Adipose tissue (tissue), 3 donors: ENCODE results near the gene KLK2. TPM values are rescaled to one million over a fixed set of nuclear protein-coding genes. Genes with fewer than 3 reads are reported as not detected.

Experiments used
- H3K27ac ChIP-seq: one replicate; pipeline ENCODE4 v1.5.1; 2013; ENCODE audit warnings: low read depth, low read length
- WGBS, 3 donors: extraction: QIAGEN DNeasy Blood & Tissue Kit; methylation state at CpG; one replicate each; pipeline ENCODE4 v1.1.7; 2013; 5-methylcytosine and 5-hydroxymethylcytosine counted together
- polyA plus RNA-seq, 3 donors: library from polyadenylated mRNA; stranded (reverse); fragments of 200-250 nt; gene quantifications; one replicate each; pipeline ENCODE4 v1.2.3, GENCODE V29; 2013
- donor health status: healthy with polysubstance abuse.
- donor health status: Bipolar disorder and iron deficiency.
- donor health status: healthy.

Gene KLK2
- polyA plus RNA-seq = under 1 TPM in 1 of 3 donors, not detected in 2; 0.03 TPM

DNA sequence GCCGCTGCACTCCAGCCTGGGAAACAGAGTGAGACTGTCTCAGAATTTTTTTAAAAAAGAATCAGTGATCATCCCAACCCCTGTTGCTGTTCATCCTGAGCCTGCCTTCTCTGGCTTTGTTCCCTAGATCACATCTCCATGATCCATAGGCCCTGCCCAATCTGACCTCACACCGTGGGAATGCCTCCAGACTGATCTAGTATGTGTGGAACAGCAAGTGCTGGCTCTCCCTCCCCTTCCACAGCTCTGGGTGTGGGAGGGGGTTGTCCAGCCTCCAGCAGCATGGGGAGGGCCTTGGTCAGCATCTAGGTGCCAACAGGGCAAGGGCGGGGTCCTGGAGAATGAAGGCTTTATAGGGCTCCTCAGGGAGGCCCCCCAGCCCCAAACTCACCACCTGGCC, at the start of gene KLK2:
Gene KLK2, plus strand, starts transcription at position 384 of the 400 bp plus-strand sequence. CDS start 35 bp downstream, outside the sequence.
- no peak within 1 kb of the TSS for H3K27ac ChIP-seq
- WGBS, 3 donors = 60 to 70% (median 65%) methylated on average over 3 of the region's 3 CpGs

GRCh38 chr19:50826492-50827240, 46.6 kb upstream of the KLK2 start:
- no peak overlapping the region for H3K27ac ChIP-seq
- WGBS, 3 donors = 74 to 86% (median 78%) methylated on average over 41 to 43 of the region's 43 CpGs

DNA sequence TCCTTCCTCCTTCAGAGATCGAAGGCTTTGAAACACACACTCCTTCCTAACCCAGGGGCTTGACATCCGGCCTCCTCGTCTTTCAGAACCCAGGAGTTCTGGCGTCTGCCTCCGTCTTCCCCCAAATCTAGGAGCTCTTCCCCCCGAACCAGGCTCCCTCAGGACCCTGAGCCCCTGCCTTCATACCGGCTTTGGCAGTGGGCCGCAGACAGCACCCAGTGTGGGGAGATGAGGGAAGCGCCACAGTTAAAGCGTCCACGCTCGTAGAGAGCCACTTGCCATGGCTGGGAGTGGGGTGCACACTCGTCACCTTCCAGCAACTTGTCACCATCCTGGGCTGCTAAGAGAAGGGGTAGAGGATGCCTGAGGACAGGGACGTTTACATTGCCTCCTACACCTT, 45.8 kb upstream of the KLK2 start:
- no peak overlapping the region for H3K27ac ChIP-seq
- WGBS, 3 donors = 81 to 89% (median 85%) methylated on average over 14 of the region's 14 CpGs

GRCh38 chr19:50829801-50830200, 43.4 kb upstream of the KLK2 start:
- 40 to 79% (median 77%) methylated on average over 5 of the region's 5 CpGs for WGBS, 3 donors

GRCh38 chr19:50830266-50831025, 42.8 kb upstream of the KLK2 start:
- WGBS, 3 donors = 37 to 61% (median 51%) methylated on average over 17 of the region's 17 CpGs
- H3K27ac ChIP-seq = no peak overlapping the region

More at GRCh38 chr19:50829801-50830200, 43.4 kb upstream of the KLK2 start:
- no peak overlapping the region for H3K27ac ChIP-seq

DNA sequence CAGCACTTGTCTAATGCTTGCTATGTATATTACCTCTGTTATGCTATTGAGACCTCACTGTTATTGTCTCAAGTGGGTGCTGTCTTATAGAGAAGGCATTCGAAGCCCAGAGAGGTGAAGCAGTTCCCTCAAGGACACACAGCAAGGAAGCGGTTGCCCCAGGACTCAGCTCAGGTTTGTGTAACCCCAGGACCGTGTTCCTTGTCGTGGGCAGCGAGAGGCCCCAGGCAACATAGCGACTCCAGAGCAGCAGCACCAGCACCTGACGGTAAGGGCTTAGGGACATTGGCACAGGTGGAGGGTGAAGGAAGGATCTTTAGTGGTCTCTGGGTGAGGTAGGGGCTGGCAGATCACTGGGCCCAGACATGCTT, 42.2 kb upstream of the KLK2 start:
- WGBS, 3 donors = 80 to 86% (median 83%) methylated on average over 7 of the region's 7 CpGs
- no peak overlapping the region for H3K27ac ChIP-seq

- WGBS, 3 donors = 79 to 94% (median 80%) methylated on average over 8 of the region's 8 CpGs
- H3K27ac ChIP-seq = no peak overlapping the region
These were observed 40.6 kb upstream of the KLK2 start for GRCh38 chr19:50832666-50833065.

- WGBS, 3 donors = 56 to 72% (median 60%) methylated on average over 8 of the region's 8 CpGs
- H3K27ac ChIP-seq = no peak within 1 kb of the TSS
These were observed 40.0 kb upstream of the KLK2 start, which contains the start of gene KLK15 for GRCh38 chr19:50833117-50833801. Gene KLK15, minus strand, starts transcription at chr19:50833574. Its CDS starts 2,082 bp downstream, at chr19:50831492.

GRCh38 chr19:50833802-50834167, 39.5 kb upstream of the KLK2 start:
- no peak overlapping the region for H3K27ac ChIP-seq
- WGBS, 3 donors = 92 to 96% (median 94%) methylated on average over 6 of the region's 6 CpGs

- no peak overlapping the region for H3K27ac ChIP-seq
- 24 to 34% (median 34%) methylated on average over 13 of the region's 13 CpGs for WGBS, 3 donors
These were observed 38.0 kb upstream of the KLK2 start for GRCh38 chr19:50835103-50835784.

DNA sequence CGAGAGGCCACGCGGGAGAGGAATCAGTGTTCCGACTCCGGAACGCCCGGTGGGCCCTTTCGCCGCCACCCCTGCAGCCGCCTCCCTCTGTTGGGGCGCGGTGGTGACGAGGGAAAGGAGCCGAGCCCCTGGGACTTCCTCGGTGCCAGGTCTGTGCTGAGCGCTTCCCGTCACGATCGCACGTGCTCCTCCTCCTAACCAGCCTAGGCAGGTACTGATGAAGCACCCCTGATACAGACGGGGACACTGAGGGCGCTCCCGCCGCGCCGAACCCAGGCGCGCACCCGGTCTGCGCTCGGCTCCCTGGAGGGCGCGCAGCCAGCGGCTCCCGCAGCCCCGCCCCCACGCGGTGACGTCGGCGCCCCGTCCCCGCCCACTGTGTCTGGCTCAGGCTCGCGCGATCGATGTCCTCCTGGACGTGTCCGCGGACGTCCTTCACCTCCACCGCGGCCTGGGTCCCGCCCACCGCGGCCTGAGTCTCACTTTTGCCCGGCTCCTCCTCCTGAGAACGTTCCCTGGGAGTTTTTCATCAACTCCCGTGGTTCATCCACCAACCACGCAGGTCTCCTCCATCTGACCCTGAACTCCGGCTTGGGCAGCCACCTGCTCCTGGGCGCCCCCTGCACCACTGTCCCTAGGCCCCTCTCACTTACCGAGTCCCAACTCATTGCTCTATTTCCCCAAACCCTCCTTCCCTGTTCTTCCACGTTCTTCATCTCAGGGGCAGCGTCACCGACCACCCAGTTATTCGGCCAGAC, 37.3 kb upstream of the KLK2 start:
- 2 to 4% (median 3%) methylated on average over 59 to 67 of the region's 67 CpGs for WGBS, 3 donors
- no peak overlapping the region for H3K27ac ChIP-seq

DNA sequence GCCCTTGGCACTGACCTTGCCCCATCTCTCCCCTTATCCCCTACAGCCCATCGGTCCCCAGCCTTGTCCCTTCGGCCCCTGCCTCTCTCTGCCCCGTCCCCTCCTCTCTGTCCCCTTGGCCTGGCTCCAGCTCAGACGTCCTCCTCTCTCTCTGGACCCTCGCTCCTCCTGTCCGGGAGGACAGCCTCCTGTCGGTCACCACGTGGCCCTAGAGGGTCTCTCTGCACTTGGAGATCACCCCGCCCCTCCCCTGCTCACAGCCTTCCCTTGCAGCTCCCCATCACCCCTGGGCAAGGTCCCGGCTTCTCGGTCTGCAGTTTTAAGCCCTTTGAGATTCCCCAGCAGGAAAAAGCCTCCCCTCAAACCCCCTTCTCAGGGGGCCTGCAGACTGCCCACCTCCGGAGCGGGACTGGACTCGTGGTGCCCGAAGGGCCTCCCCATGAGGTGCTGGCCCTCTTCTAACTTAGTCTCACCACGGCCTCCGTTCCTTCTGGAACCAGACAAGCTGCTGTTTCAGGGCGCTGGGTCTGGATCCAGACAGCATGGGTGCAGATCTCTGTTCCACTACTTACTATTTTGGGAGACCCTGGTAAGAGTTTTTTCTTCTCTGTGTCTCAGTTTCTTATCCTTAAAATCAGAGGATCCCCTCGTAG, 36.6 kb upstream of the KLK2 start:
- whole genome bisulfite sequencing, 3 donors = 38 to 61% (median 45%) methylated on average over 18 to 19 of the region's 19 CpGs
- no peak overlapping the region for H3K27ac ChIP-seq

- no peak overlapping the region for H3K27ac ChIP-seq
- 53 to 82% (median 76%) methylated on average over 10 of the region's 10 CpGs for WGBS, 3 donors
These were observed 35.9 kb upstream of the KLK2 start for GRCh38 chr19:50837300-50837699.

- 17 to 36% (median 17%) methylated on average over 6 of the region's 6 CpGs for WGBS, 3 donors
- H3K27ac ChIP-seq = no peak overlapping the region
These were observed 35.0 kb upstream of the KLK2 start for GRCh38 chr19:50838239-50838638.

- 73 to 80% (median 76%) methylated on average over 10 of the region's 10 CpGs for WGBS, 3 donors
- H3K27ac ChIP-seq = no peak overlapping the region
These were observed 33.3 kb upstream of the KLK2 start for GRCh38 chr19:50839712-50840655.

DNA sequence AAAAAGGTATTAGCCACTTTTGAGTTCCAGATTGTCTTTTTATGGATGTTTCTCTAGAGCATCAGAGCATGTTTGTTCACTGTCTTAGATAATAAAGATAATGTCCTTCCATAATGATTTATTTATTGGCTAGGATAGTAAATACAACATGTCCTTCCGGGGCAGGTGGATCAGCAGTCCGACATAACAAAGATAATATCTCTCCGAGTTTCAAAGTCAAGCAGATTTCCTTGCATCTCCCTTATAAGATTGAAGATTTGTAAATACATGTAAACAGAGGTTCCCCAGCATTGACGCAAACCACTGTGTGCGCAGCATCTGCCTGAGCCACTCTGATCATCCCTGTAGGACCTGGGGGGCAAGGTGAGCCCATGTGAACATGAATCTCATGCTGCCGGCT, 31.1 kb upstream of the KLK2 start:
- 67 to 86% (median 80%) methylated on average over 6 of the region's 6 CpGs for WGBS, 3 donors

More for the DNA sequence above, 31.1 kb upstream of the KLK2 start:
- H3K27ac ChIP-seq = no peak overlapping the region
